ENCODE data around the gene TBC1D10A.

Gene TBC1D10A

GRCh38 chr22:30326706-30327362, at the start of gene TBC1D10A:
TSS of gene TBC1D10A (minus strand) at chr22:30326941. CDS start at chr22:30326881, 60 bp downstream.
- DNase-seq = peak; percentile 95

- DNase-seq = no peak
Observed at GRCh38 chr22:30375312-30375849, 48.6 kb upstream of the TBC1D10A start.

- DNase-seq = no peak
Observed at GRCh38 chr22:30373331-30374325, 46.9 kb upstream of the TBC1D10A start.

GRCh38 chr22:30372915-30373314, 46.2 kb upstream of the TBC1D10A start:
- DNase-seq = no peak

- DNase-seq = no peak
Observed at GRCh38 chr22:30371981-30372380, 45.2 kb upstream of the TBC1D10A start.

GRCh38 chr22:30371321-30371720, 44.6 kb upstream of the TBC1D10A start:
- no peak for DNase-seq

GRCh38 chr22:30370641-30371230, 44.0 kb upstream of the TBC1D10A start:
- no peak for DNase-seq

- DNase-seq = no peak
Observed at GRCh38 chr22:30368420-30368819, 41.7 kb upstream of the TBC1D10A start.

GRCh38 chr22:30365891-30366290, 39.1 kb upstream of the TBC1D10A start:
- DNase-seq = no peak

GRCh38 chr22:30362651-30363281, 36.0 kb upstream of the TBC1D10A start:
- no peak for DNase-seq

- DNase-seq = no peak
Observed at GRCh38 chr22:30361916-30362650, 35.3 kb upstream of the TBC1D10A start.

- no peak for DNase-seq
Observed at GRCh38 chr22:30358541-30358940, 31.8 kb upstream of the TBC1D10A start.

GRCh38 chr22:30357650-30358215, 31.0 kb upstream of the TBC1D10A start:
- DNase-seq = no peak

GRCh38 chr22:30357236-30357570, 30.5 kb upstream of the TBC1D10A start:
- no peak for DNase-seq

- peak; percentile 93 for DNase-seq
Observed at GRCh38 chr22:30356449-30357235, 29.9 kb upstream of the TBC1D10A start, which contains the start of the genes CCDC157 and SF3A1. TSS of gene CCDC157 (plus strand) at chr22:30357007. CDS start at chr22:30366001, 8,994 bp downstream. TSS of gene SF3A1 (minus strand) at chr22:30356894. CDS start at chr22:30356792, 102 bp downstream.

GRCh38 chr22:30354644-30355043, 27.9 kb upstream of the TBC1D10A start:
- DNase-seq = no peak

- no peak for DNase-seq
Observed at GRCh38 chr22:30351226-30351625, 24.5 kb upstream of the TBC1D10A start.

- DNase-seq = no peak
Observed at GRCh38 chr22:30348809-30349208, 22.1 kb upstream of the TBC1D10A start.

GRCh38 chr22:30348404-30348803, 21.7 kb upstream of the TBC1D10A start:
- DNase-seq = peak; percentile 52

- peak; percentile 66 for DNase-seq
Observed at GRCh38 chr22:30347255-30347892, 20.6 kb upstream of the TBC1D10A start.

All from activated CD4-positive, alpha-beta T cell treated with anti-CD3 and anti-CD28 coated beads, Interleukin-2, amount 50 U/mL, for 16 hours (primary cell).